Erythroblast (primary cell): Measurements from ENCODE around the gene FOXN4.

Experiments used
- GATA1 ChIP-seq: IDR thresholded peaks from 2 replicates; pipeline ENCODE4 v1.6.1; 2011; ENCODE audit warnings: low read depth, mild to moderate bottlenecking, control low read depth, low read length, moderate library complexity
- POLR2A ChIP-seq: IDR thresholded peaks from 2 replicates; pipeline ENCODE4 v1.6.1; 2011; ENCODE audit warnings: mild to moderate bottlenecking, low read length

DNA sequence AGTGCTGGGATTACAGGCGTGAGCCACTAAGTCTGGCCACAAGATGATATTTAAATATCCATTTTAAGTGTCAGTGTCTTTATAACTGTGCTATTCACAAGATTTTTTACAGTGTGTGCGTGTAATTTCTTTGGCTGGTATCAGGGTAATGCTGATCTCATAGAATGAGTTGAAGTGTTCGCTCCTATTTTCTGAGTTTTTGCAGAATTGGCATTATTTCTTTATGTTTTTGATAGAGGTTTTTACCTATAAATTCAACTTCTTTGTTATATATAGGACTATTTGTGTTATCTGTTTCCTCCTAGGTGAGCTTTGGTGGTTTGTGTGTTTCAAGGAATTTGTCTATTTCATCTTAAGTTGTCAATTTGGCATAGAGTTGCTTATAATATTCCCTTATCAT lies 45.6 kb downstream of the FOXN4 start:
- TF ChIP-seq GATA1 = no peak
- TF ChIP-seq POLR2A = no peak
